Aorta (tissue), 5 donors: ENCODE results near the gene MT1F. TPM values are rescaled to one million over a fixed set of nuclear protein-coding genes. Genes with fewer than 3 reads are reported as not detected.
"Not testable (repeated sequence)": the region's sequence is repeated elsewhere in the genome, so short reads cannot be mapped to it uniquely, and the experiment has no call there.

Source experiments
- ATAC-seq: fragments of 200-7000 bp; cut with Tn5 transposase; one replicate; pipeline ENCODE4 v1.9.1; 2022; ENCODE audit warnings: moderate library complexity; ENCODE audit not compliant: low FRiP score
- DNase-seq, 2 donors: peaks; one replicate each; pipeline ENCODE4 v3.0.0-alpha.2; 2020
- H3K27ac ChIP-seq, 2 donors: one replicate each; pipeline ENCODE4 v1.5.1; 2013; ENCODE audit warnings: low read length in 2 of 2, mild to moderate bottlenecking in 2 of 2, moderate library complexity in 2 of 2, control low read depth in 1 of 2, inconsistent platforms in 1 of 2, low read depth in 1 of 2
- H3K27me3 ChIP-seq, 2 donors: one replicate each; pipeline ENCODE4 v1.6.1; 2013; ENCODE audit warnings: control low read depth in 1 of 2, low read length in 1 of 2, mild to moderate bottlenecking in 1 of 2, moderate library complexity in 1 of 2; ENCODE audit not compliant: insufficient read depth in 2 of 2, control insufficient read depth in 1 of 2
- H3K36me3 ChIP-seq, 2 donors: one replicate each; pipeline ENCODE4 v1.6.1; 2013; ENCODE audit warnings: control low read depth in 1 of 2, low read length in 1 of 2, mild to moderate bottlenecking in 1 of 2; ENCODE audit not compliant: insufficient read depth in 2 of 2, control insufficient read depth in 1 of 2
- H3K4me1 ChIP-seq, 2 donors: one replicate each; pipeline ENCODE4 v1.6.1; 2013; ENCODE audit warnings: low read length in 2 of 2, control low read depth in 1 of 2, mild to moderate bottlenecking in 1 of 2, moderate library complexity in 1 of 2; ENCODE audit not compliant: insufficient read depth in 2 of 2, control insufficient read depth in 1 of 2
- H3K4me3 ChIP-seq, 2 donors: one replicate each; pipeline ENCODE4 v1.5.1; 2013; ENCODE audit warnings: low read length in 2 of 2, control low read depth in 1 of 2, mild to moderate bottlenecking in 1 of 2
- H3K9me3 ChIP-seq: one replicate; pipeline ENCODE4 v1.6.1; 2013; ENCODE audit warnings: mild to moderate bottlenecking, low read length; ENCODE audit not compliant: control insufficient read depth
- WGBS, 2 donors: extraction: QIAGEN DNeasy Blood & Tissue Kit; methylation state at CpG; one replicate each; pipeline ENCODE4 v1.1.7; 2013; 5-methylcytosine and 5-hydroxymethylcytosine counted together
- intact Hi-C, 2 donors: fragments of 100-400 bp; cut with DNase I; formaldehyde crosslinking; loops; one replicate each; pipeline versions ENCODE4 v1.14.2 to v1.15.0; 2022
- polyA plus RNA-seq, 2 donors: library from polyadenylated mRNA; stranded (reverse); fragments of 200-250 nt; gene quantifications; one replicate each; pipeline ENCODE4 v1.2.3, GENCODE V29; 2013
- total RNA-seq, 2 donors: library from RNA; stranded (reverse); fragmentation: NEBNext Ultra II Directional; extraction: Animal tissue kit (Norgen Biotek cat#: 25700); gene quantifications; one replicate each; pipeline ENCODE4 v1.2.1, GENCODE V29; 2021
- donor health status: healthy with polysubstance abuse.
- donor health status: Bipolar disorder and iron deficiency.
- donor health status: DM: no; HTN: no; CAD: no.
- donor health status: DM: no; HTN: no; CAD: no.
- donor health status: DM: yes; HTN: yes; CAD: no.

Gene MT1F
- total and polyA plus RNA-seq, 4 donors, result 9.0 to 81.1 (median 16.8) TPM

DNA sequence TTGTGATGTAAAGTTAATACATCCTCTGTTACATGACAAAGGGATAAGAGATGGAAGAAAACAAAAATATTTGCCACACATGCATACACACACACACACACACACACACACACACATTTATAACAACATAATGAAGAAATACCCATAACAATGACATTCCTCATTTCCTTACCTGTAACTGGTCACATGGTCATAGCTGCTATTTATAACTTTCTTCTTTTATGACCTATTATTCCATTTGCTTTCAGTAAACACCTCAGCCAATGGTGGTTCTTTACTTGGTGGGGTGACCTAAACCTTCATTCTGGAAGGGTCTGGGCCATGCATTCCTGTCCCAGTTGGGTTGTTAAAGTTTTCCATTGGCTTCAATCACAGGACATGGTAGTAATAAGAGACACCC is 44.1 kb upstream of the MT1F start:
- peaks cover 0 to 5% of the 10 kb centered on the region in 2 donors for H3K4me1 ChIP-seq
- intact Hi-C loops, result no loop called here
- no peaks in the 10 kb centered on the region for H3K36me3 ChIP-seq
- no peaks in the 10 kb centered on the region for H3K27me3 ChIP-seq
- DNase-seq, result no peak
- no peak for ATAC-seq
- no peaks in the 10 kb centered on the region for H3K9me3 ChIP-seq
- H3K27ac ChIP-seq, result no peak overlapping the region
- H3K4me3 ChIP-seq, result no peak overlapping the region

- no peak overlapping the region for H3K4me3 ChIP-seq
Measured at GRCh38 chr16:56614549-56614991, 43.2 kb upstream of the MT1F start.

GRCh38 chr16:56615353-56615752 is 42.4 kb upstream of the MT1F start:
- no peak for ATAC-seq
- Histone ChIP-seq H3K27me3 (no peaks in the 10 kb centered on the region), H3K36me3 (no peaks in the 10 kb centered on the region), H3K27ac (no peak overlapping the region), H3K4me1 (peaks cover 0 to 5% of the 10 kb centered on the region in 2 donors), H3K9me3 (no peaks in the 10 kb centered on the region), H3K4me3 (no peak overlapping the region)
- 81 to 89% methylated on average over 3 of the region's 3 CpGs for WGBS, 2 donors
- intact Hi-C loops, result no loop called here
- DNase-seq, result no peak

More at GRCh38 chr16:56614549-56614991, 43.2 kb upstream of the MT1F start:
- peaks cover 0 to 5% of the 10 kb centered on the region in 2 donors for H3K4me1 ChIP-seq
- intact Hi-C loops, result no loop called here
- H3K27me3 ChIP-seq, result no peaks in the 10 kb centered on the region
- H3K9me3 ChIP-seq, result no peaks in the 10 kb centered on the region
- no peaks in the 10 kb centered on the region for H3K36me3 ChIP-seq
- DNase-seq (no peak), ATAC-seq (no peak)
- no peak overlapping the region for H3K27ac ChIP-seq

DNA sequence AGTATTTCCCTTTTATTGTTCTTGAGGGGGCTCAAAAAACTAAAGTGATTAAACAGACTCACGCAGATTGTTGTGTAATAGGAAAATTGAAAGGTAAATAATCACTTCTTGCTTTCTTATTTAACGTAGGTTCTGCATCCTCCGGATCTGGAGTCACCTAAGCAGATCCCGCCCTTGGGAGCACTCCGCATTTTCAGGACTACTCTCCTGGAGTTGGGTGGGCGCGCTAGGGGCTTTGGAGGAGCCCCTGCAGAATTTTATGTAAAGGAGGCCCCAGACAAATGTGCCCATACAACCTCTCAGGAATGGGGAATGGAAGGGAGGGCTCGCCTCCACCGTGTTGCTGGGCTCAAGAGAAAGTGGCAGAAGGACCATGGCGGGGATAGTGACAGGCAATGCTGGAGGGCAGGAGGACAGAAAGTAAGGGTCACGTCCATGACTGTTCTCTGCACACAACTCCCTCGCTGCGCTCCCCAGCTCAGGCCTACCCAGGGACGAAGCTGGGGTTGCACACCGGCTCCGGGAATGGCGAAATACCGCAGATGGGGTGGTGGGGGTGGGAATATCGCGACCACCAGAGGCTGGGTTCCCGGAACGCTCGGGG is 41.0 kb upstream of the MT1F start:
- Histone ChIP-seq H3K4me3 (no peak overlapping the region), H3K9me3 (no peaks in the 10 kb centered on the region), H3K36me3 (no peaks in the 10 kb centered on the region), H3K4me1 (no peaks in the 10 kb centered on the region), H3K27me3 (no peaks in the 10 kb centered on the region), H3K27ac (no peak overlapping the region)
- WGBS, 2 donors, result 56 to 57% methylated on average over 23 of the region's 23 CpGs
- intact Hi-C loops, result no loop called here
- peak; percentile 45 for ATAC-seq
- DNase-seq, result no peak

- WGBS, 2 donors, result 2 to 3% methylated on average over 33 to 41 of the region's 41 CpGs
- H3K9me3 ChIP-seq, result no peaks in the 10 kb centered on the region
- DNase-seq (peak; percentile 91 to 93), ATAC-seq (peak; percentile 92)
- intact Hi-C loops, result no loop called here
- H3K36me3 ChIP-seq, result no peaks in the 10 kb centered on the region
- H3K4me3 ChIP-seq, result peak overlapping the region in 1 of 2 donors; percentile 16
- H3K27me3 ChIP-seq, result no peaks in the 10 kb centered on the region
- H3K27ac ChIP-seq, result peak overlapping the region in 1 of 2 donors; percentile 23
- no peaks in the 10 kb centered on the region for H3K4me1 ChIP-seq
Measured at GRCh38 chr16:56617212-56618085, 40.3 kb upstream of the MT1F start.

DNA sequence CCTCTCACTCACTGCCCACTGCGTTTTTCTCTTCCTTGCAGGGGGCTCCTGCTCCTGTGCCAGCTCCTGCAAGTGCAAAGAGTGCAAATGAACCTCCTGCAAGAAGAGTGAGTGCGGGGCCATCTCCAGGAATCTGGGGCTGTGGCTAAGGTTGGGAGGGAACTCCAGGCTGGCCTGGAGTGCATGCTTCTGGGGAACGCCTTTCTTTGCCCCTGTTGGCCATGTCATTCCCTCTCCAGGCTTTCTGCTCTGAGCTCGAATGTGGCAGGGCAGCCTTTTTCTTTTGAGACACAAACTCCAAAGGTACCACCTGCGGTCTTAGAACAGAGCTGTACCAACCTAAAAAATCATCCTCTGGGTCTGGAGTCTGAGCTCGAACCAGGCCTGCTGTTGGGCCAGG is 39.6 kb upstream of the MT1F start:
- intact Hi-C loops, result no loop called here
- 87 to 90% methylated on average over 6 of the region's 6 CpGs for WGBS, 2 donors

GRCh38 chr16:56620339-56620897 is 37.3 kb upstream of the MT1F start:
- DNase-seq, result no peak
- H3K27ac ChIP-seq, result no peak overlapping the region
- H3K4me3 ChIP-seq, result no peak overlapping the region
- no peaks in the 10 kb centered on the region for H3K27me3 ChIP-seq
- H3K36me3 ChIP-seq, result no peaks in the 10 kb centered on the region
- ATAC-seq, result no peak
- no peaks in the 10 kb centered on the region for H3K9me3 ChIP-seq
- intact Hi-C loops, result no loop called here
- WGBS, 2 donors, result 83 to 85% methylated on average over 8 of the region's 8 CpGs
- no peaks in the 10 kb centered on the region for H3K4me1 ChIP-seq

More for the DNA sequence above, 39.6 kb upstream of the MT1F start:
- Histone ChIP-seq H3K4me1 (no peaks in the 10 kb centered on the region), H3K9me3 (no peaks in the 10 kb centered on the region), H3K4me3 (no peak overlapping the region), H3K27me3 (no peaks in the 10 kb centered on the region), H3K27ac (no peak overlapping the region), H3K36me3 (no peaks in the 10 kb centered on the region)
- ATAC-seq, result no peak
- no peak for DNase-seq

- H3K36me3 ChIP-seq, intact Hi-C loops, ATAC-seq, H3K27me3 ChIP-seq, H3K9me3 ChIP-seq, H3K4me1 ChIP-seq, H3K27ac ChIP-seq, H3K4me3 ChIP-seq, DNase-seq: not testable (repeated sequence)
- 67 to 81% methylated on average over 4 of the region's 4 CpGs for WGBS, 2 donors
Measured at GRCh38 chr16:56621665-56622445, 35.9 kb upstream of the MT1F start.
